Esophagus muscularis mucosa (tissue), 3 donors: ENCODE data around the gene CPNE1.

ENCODE experiments used
- POLR2A ChIP-seq: fragments of 450-650 bp; IDR thresholded peaks from one replicate; pipeline ENCODE4 v1.6.1; 2017; ENCODE audit warnings: antibody characterized with exemption, moderate library complexity, mild to moderate bottlenecking, low read depth
- TF ChIP-seq, protein P1 (sequence below), 3 experiments: fragments of 200-600 bp in 2 of 3; fragments of 450-650 bp in 1 of 3; sonication (generic) in 2 of 3; IDR thresholded peaks; one replicate each; pipeline ENCODE4 v1.5.1; 2017 to 2019; ENCODE audit warnings: antibody characterized with exemption in 3 of 3, mild to moderate bottlenecking in 2 of 3, moderate library complexity in 1 of 3

DNA sequence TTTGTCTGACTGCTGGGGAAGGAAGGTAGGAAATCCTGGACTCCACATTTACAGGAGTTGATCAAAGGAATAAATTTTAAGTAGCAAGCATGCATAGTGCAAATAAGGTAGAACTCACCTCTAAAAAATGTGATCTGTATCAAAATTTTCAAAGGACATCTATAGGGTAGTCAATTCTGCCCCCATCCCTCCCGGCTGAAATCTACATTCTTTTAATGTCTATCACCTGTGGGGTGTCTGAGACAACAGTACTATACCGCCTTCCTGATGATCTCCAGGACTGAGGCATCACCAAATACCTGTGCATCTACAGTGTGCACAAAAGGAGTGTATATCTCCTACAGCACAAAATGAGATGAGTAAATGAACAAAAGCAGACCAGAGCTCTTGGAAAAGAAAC is 19.9 kb downstream of the CPNE1 start:
- TF ChIP-seq POLR2A, result no peak
- TF ChIP-seq, protein P1, sequence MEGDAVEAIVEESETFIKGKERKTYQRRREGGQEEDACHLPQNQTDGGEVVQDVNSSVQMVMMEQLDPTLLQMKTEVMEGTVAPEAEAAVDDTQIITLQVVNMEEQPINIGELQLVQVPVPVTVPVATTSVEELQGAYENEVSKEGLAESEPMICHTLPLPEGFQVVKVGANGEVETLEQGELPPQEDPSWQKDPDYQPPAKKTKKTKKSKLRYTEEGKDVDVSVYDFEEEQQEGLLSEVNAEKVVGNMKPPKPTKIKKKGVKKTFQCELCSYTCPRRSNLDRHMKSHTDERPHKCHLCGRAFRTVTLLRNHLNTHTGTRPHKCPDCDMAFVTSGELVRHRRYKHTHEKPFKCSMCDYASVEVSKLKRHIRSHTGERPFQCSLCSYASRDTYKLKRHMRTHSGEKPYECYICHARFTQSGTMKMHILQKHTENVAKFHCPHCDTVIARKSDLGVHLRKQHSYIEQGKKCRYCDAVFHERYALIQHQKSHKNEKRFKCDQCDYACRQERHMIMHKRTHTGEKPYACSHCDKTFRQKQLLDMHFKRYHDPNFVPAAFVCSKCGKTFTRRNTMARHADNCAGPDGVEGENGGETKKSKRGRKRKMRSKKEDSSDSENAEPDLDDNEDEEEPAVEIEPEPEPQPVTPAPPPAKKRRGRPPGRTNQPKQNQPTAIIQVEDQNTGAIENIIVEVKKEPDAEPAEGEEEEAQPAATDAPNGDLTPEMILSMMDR (IDR thresholded peaks at IDR 0.05), result no peak
